Thoracic aorta endothelial cell (primary cell): ENCODE data around the gene TMEM109. TPM values are rescaled to one million over a fixed set of nuclear protein-coding genes. Genes with fewer than 3 reads are reported as not detected.

Source experiments
- total RNA-seq: library from RNA; depleted of rRNA; stranded (reverse); fragments of >200 nt; gene quantifications from 2 replicates; pipeline ENCODE4 v1.2.3, GENCODE V29; 2012

TMEM109 gene, protein sequence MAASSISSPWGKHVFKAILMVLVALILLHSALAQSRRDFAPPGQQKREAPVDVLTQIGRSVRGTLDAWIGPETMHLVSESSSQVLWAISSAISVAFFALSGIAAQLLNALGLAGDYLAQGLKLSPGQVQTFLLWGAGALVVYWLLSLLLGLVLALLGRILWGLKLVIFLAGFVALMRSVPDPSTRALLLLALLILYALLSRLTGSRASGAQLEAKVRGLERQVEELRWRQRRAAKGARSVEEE
- total RNA-seq = 94.9 and 113 TPM in 2 replicates

GRCh38 chr11:60913793-60914632 is at the start of gene TMEM109:
TMEM109 (plus strand) TSS chr11:60914158; CDS start chr11:60919694, 5,536 bp downstream.

GRCh38 chr11:60866911-60867870 is 46.8 kb upstream of the TMEM109 start, which contains the start of gene ZP1:
ZP1 (plus strand) TSS chr11:60867542; CDS start chr11:60867562, 20 bp downstream.

GRCh38 chr11:60906132-60906972 is 7.6 kb upstream of the TMEM109 start, which contains the start of gene PRPF19:
PRPF19 (minus strand) TSS chr11:60906585; CDS start chr11:60906382, 203 bp downstream.

DNA sequence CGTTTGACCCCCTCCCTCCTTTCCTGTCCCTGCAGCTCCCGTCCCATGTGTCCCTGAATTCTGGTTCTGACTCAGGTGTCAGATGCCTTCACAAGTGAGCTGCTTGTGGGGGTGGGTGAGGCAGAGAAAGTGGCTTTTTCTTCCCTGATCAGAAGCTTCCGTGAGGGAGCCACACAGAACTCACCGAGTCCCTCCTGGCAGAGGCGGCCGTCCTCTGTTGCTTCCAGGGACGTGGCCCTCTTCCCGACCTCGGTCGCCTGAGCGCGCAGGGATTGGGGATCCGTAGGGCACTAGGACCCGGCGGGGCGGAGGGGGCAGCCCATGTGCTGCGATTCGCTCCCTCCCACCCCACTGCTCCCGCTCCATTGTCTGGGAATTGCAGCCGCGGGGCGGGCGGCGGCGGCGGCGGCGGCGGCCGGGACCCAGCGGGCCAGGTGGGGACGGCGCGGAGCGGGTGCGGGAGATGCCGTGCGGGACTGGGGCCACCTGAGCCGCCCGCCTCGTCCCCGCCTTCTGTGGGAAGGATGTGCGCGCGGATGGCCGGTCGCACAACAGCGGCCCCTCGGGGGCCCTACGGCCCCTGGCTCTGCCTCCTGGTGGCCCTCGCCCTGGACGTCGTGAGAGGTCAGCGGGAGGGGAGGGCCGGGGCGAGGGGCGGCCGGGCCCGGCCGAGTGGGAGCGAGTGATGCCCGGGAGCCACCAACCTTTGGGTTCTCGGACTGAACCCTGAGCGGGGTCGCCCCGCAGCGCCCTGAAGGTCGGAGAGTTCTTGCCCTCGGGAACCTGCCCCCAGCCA is 10.3 kb downstream of the TMEM109 start, which contains the start of gene TMEM132A:
Gene TMEM132A, plus strand, starts transcription at position 351 of the 796 bp plus-strand sequence. Its CDS starts 174 bp downstream, at position 525.

DNA sequence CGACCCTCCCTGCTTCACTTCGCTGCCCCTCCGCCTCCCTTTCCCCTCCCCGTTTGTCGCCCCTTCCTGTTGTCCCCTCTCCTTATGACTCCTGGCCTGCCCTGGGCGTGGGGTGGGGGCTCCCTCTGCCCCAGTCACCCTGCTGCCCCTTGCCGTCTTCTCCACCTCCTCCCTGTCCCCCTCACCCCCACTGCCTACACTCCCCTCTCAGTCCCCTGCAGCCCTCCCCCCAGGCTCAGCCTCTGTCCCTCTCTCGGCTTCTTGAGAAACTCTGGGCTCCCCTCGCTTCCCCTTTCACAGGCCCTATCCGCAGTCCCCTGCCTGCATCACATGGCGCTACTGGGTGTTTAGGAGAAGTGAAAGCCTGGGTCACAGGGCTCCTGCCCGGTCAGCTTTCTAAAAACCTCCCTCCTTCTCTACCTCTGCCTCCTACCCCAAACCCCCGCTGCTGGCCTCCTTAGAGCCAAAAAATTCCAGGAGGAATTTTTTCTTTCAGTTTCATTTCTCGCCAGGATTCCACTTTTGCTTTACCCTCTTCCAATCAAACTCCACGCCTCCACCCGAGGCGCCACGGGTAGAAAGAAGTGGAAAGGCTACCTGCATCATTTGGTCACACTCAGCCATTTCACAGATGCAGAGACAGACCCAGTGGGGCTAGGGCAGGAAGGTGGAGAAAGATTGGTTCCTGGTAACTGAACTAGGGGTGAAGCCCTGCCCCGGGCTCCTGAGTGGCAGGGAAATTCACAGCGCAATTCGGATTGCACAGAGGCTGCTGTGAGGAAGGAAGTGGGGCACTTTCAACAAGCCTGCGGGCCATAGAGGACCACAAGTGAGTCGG is 38.2 kb downstream of the TMEM109 start, which contains the start of gene SLC15A3:
Gene SLC15A3, minus strand, starts transcription at position 273 of the 838 bp plus-strand sequence. CDS start 625 bp downstream, outside the sequence.

DNA sequence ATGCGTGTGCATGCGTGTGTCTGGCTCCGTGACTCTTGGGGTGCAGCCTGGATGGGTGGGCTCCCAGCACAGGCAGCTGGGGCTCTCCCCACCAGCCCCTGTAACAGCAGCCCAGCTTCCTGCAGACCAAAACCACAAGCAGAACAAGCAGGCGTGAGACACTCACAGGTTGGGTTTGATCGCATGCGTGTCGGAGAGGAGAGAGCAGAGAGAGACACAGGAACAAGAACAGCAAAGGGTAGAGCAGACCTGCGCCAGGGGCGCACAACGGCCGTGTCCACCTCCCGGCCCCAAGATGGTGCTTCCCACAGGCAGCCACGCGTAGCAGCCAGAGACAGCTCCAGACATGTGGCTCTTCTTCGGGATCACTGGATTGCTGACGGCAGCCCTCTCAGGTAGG is 57.6 kb downstream of the TMEM109 start, which contains the start of gene CD6:
Gene CD6, plus strand, starts transcription at position 161 of the 400 bp plus-strand sequence. Its CDS starts 186 bp downstream, at position 347.

Other genes starting within 250 kb of the TMEM109 start
- not detected in 2 replicates for gene MS4A8, start 214.5 kb upstream of the TMEM109 start, total RNA-seq
- not detected in 2 replicates for gene MS4A18, start 189.4 kb upstream of the TMEM109 start, total RNA-seq
- gene MS4A15, start 157.3 kb upstream of the TMEM109 start, total RNA-seq = not detected in 2 replicates
- not detected in 2 replicates for gene MS4A10, start 128.8 kb upstream of the TMEM109 start, total RNA-seq
- 48.9 and 53.3 TPM in 2 replicates for gene CCDC86, start 72.0 kb upstream of the TMEM109 start, total RNA-seq
- gene PTGDR2, start 58.2 kb upstream of the TMEM109 start, total RNA-seq = under 0.01 TPM in 1 of 2 replicates, not detected in the other
- gene ZP1, start 46.6 kb upstream of the TMEM109 start, total RNA-seq = not detected in 2 replicates
- 90.8 and 113 TPM in 2 replicates for gene PRPF19, start 7.6 kb upstream of the TMEM109 start, total RNA-seq
- 45.2 and 49.5 TPM in 2 replicates for gene TMEM132A, start 10.3 kb downstream of the TMEM109 start, total RNA-seq
- 2.1 and 2.7 TPM in 2 replicates for gene SLC15A3, start 38.0 kb downstream of the TMEM109 start, total RNA-seq
- gene CD6, start 57.5 kb downstream of the TMEM109 start, total RNA-seq = not detected in 2 replicates
- not detected in 2 replicates for gene CD5, start 188.3 kb downstream of the TMEM109 start, total RNA-seq
- gene VPS37C, start 247.3 kb downstream of the TMEM109 start, total RNA-seq = 15.3 and 19.2 TPM in 2 replicates